ENCODE measurements around the gene PGPEP1. TPM values are rescaled to one million over a fixed set of nuclear protein-coding genes. Genes with fewer than 3 reads are reported as not detected.

Gene PGPEP1
- total and polyA plus RNA-seq, 10 of the 15 experiments (the other 5 are each of a cell fraction or from before 2014, with no cell fraction given), result 13.8 to 39.4 (median 17.0) TPM

DNA sequence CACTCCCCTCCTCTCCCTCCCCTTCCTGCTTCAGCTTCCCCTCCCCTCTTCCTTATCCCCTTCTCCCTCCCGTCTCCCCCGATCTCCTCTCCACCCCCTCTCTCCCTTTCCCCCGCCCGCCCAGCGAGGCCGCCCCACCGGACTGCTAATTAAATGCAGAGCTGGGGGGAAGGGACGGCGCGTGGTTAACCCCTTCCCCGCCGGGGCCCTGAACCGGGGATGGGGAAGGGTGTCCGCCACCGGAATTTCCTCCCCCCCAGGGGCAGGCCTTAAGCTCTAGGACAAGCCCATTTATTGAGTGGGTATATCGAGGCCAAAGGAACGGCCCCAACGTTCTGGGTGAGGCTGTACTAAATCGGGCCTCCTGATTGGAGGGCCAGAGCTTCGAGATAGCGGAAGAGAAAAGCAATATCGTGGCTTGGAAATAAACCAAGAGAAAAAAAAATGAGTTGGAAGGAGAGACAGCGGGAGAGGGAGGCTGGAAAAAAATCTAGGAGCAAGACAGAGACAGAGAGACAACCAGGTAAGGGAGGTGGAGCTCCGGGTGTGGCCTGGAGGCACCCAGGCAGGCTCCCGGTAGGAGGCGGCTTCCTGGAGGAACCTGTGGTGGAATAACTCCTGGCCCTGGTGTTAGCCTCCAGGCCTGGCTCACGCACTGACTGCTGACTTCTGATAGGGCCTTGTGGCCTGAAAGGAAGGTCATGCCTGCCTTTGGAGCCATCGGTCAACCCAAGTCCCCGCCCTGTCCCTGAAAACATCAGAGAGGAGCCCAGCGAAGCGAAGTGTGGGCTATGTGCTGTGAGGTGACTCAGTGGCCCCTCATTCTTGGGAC, 47.4 kb upstream of the PGPEP1 start:
- in situ Hi-C loops (cut with MboI), result no loop called here
- BruUV-seq (replicated peaks), result TSS peak; percentile 82
- CTCF ChIA-PET, result interaction anchor here (1.8 to 4.5 kb wide), 5 partner anchors 9 to 35 kb away, joined by 10 to 81 read pairs (median 18); partner anchors contain the start of genes JUND and LSM4
- Histone ChIP-seq H4K20me1 (ENCODE audit: control insufficient read depth, insufficient read depth) (no peaks in the 10 kb centered on the region), H3K9me3 (replicated peaks; ENCODE audit: control insufficient read depth, insufficient read depth, low read length) (no peaks in the 10 kb centered on the region; the same call in 2 of the 3 replicates), H2AFZ (ENCODE audit: control insufficient read depth, low read depth, low read length) (peak overlapping the region; percentile 61), H3K4me2 (ENCODE audit: control insufficient read depth, insufficient read depth) (peak overlapping the region; percentile 99), H3K36me3 (ENCODE audit: control insufficient read depth in 2 of 2, insufficient read depth in 2 of 2, low read length in 1 of 2) (no peaks in the 10 kb centered on the region), H3K79me2 (ENCODE audit: control insufficient read depth, insufficient read depth, low read length) (peaks cover 5% of the 10 kb centered on the region), H3K27me3 (replicated peaks in 1 of 2; ENCODE audit: control insufficient read depth in 2 of 2, insufficient read depth in 2 of 2, low read length in 1 of 2) (no peaks in the 10 kb centered on the region; a peak in 1 of 4 replicates), H3K4me3 (peak overlapping the region; percentile 96), H3K27ac (ENCODE audit: control insufficient read depth, insufficient read depth) (peak overlapping the region; percentile 96), H3K9ac (ENCODE audit: control insufficient read depth, insufficient read depth, low read length) (peak overlapping the region; percentile 93), H3K4me1 (ENCODE audit: control insufficient read depth, insufficient read depth, low read length) (peaks cover 32% of the 10 kb centered on the region)
- intact Hi-C loops (cut with micrococcal nuclease; ENCODE audit: unreplicated experiment), result loop anchor here (1.0 kb wide), 1 partner anchor 30 kb away; the partner anchor contains the start of gene LSM4
- 31% methylated on average over 24 of the region's 31 CpGs for WGBS (ENCODE audit: insufficient coverage, insufficient replicate concordance, low lambda C conversion rate, missing lambda C conversion rate)
- FAIRE-seq, result no peak
- ATAC-seq, result peak; percentile 31
- DNase-seq (ENCODE audit: low read depth, low spot score), result no peak
- POLR2A ChIA-PET, result interaction anchor here (0.6 to 5.8 kb wide), 13 partner anchors 9 to 126 kb away, joined by 3 to 172 read pairs (median 6); partner anchors contain the start of genes JUND, LSM4 and SSBP4
- RAD21 ChIA-PET (ENCODE audit: unreplicated experiment), result interaction anchor here (0.6 to 5.8 kb wide), 15 partner anchors 9 to 127 kb away, joined by 3 to 136 read pairs (median 3); partner anchors contain the start of genes JUND, LSM4 and RAB3A
- SMC1A ChIA-PET (ENCODE audit: uncharacterized antibody, unreplicated experiment), result interaction anchor here (0.6 to 4.3 kb wide), 8 partner anchors 9 to 128 kb away, joined by 3 to 58 read pairs (median 10); partner anchors contain the start of genes JUND and LSM4
- 0 out of 2 replicates have a peak, but pooled peaks have one; percentile 13 for TF ChIP-seq BCL11A (IDR thresholded peaks at IDR 0.05; ENCODE audit: low read depth, low read length)
- no peak for TF ChIP-seq HDAC2 (IDR thresholded peaks at IDR 0.05)
- TF ChIP-seq NFYB (IDR thresholded peaks at IDR 0.05; ENCODE audit: insufficient read depth, low read depth, low read length), result peak; percentile 64
- TF ChIP-seq HCFC1 (IDR thresholded peaks at IDR 0.05; ENCODE audit: low read length), result no peak
- TF ChIP-seq, protein P1, sequence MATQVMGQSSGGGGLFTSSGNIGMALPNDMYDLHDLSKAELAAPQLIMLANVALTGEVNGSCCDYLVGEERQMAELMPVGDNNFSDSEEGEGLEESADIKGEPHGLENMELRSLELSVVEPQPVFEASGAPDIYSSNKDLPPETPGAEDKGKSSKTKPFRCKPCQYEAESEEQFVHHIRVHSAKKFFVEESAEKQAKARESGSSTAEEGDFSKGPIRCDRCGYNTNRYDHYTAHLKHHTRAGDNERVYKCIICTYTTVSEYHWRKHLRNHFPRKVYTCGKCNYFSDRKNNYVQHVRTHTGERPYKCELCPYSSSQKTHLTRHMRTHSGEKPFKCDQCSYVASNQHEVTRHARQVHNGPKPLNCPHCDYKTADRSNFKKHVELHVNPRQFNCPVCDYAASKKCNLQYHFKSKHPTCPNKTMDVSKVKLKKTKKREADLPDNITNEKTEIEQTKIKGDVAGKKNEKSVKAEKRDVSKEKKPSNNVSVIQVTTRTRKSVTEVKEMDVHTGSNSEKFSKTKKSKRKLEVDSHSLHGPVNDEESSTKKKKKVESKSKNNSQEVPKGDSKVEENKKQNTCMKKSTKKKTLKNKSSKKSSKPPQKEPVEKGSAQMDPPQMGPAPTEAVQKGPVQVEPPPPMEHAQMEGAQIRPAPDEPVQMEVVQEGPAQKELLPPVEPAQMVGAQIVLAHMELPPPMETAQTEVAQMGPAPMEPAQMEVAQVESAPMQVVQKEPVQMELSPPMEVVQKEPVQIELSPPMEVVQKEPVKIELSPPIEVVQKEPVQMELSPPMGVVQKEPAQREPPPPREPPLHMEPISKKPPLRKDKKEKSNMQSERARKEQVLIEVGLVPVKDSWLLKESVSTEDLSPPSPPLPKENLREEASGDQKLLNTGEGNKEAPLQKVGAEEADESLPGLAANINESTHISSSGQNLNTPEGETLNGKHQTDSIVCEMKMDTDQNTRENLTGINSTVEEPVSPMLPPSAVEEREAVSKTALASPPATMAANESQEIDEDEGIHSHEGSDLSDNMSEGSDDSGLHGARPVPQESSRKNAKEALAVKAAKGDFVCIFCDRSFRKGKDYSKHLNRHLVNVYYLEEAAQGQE (IDR thresholded peaks at IDR 0.05; ENCODE audit: low read depth, low read length), result no peak
- TF ChIP-seq, protein P2, sequence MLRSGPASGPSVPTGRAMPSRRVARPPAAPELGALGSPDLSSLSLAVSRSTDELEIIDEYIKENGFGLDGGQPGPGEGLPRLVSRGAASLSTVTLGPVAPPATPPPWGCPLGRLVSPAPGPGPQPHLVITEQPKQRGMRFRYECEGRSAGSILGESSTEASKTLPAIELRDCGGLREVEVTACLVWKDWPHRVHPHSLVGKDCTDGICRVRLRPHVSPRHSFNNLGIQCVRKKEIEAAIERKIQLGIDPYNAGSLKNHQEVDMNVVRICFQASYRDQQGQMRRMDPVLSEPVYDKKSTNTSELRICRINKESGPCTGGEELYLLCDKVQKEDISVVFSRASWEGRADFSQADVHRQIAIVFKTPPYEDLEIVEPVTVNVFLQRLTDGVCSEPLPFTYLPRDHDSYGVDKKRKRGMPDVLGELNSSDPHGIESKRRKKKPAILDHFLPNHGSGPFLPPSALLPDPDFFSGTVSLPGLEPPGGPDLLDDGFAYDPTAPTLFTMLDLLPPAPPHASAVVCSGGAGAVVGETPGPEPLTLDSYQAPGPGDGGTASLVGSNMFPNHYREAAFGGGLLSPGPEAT (IDR thresholded peaks at IDR 0.05; ENCODE audit: low read depth), result 0 out of 2 replicates have a peak, but pooled peaks have one; percentile 13
- TF ChIP-seq FOXM1 (IDR thresholded peaks at IDR 0.05; ENCODE audit: low read depth, low read length), result no peak
- no peak for TF ChIP-seq RB1 (IDR thresholded peaks at IDR 0.05; ENCODE audit: borderline replicate concordance)
- TF ChIP-seq ZNF24 (IDR thresholded peaks at IDR 0.05), result no peak
- 0 out of 2 replicates have a peak, but pooled peaks have one; percentile 37 for TF ChIP-seq MTA2 (IDR thresholded peaks at IDR 0.05; ENCODE audit: low read depth)
- TF ChIP-seq CREB1 (IDR thresholded peaks at IDR 0.05; ENCODE audit: low read depth), result 0 out of 2 replicates have a peak, but pooled peaks have one; percentile 7
- TF ChIP-seq, protein P3, sequence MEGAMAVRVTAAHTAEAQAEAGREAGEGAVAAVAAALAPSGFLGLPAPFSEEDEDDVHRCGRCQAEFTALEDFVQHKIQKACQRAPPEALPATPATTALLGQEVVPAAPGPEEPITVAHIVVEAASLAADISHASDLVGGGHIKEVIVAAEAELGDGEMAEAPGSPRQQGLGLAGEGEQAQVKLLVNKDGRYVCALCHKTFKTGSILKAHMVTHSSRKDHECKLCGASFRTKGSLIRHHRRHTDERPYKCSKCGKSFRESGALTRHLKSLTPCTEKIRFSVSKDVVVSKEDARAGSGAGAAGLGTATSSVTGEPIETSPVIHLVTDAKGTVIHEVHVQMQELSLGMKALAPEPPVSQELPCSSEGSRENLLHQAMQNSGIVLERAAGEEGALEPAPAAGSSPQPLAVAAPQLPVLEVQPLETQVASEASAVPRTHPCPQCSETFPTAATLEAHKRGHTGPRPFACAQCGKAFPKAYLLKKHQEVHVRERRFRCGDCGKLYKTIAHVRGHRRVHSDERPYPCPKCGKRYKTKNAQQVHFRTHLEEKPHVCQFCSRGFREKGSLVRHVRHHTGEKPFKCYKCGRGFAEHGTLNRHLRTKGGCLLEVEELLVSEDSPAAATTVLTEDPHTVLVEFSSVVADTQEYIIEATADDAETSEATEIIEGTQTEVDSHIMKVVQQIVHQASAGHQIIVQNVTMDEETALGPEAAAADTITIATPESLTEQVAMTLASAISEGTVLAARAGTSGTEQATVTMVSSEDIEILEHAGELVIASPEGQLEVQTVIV (IDR thresholded peaks at IDR 0.05; ENCODE audit: borderline replicate concordance, partially characterized antibody), result peak; percentile 24
- peak; percentile 61; the same call in 1 of the 2 replicates for TF ChIP-seq ZNF217 (IDR thresholded peaks at IDR 0.05)
- TF ChIP-seq CBFB (IDR thresholded peaks at IDR 0.05; ENCODE audit: low read depth), result 0 out of 2 replicates have a peak, but pooled peaks have one; percentile 29
- no peak for TF ChIP-seq TAF1 (IDR thresholded peaks at IDR 0.05; ENCODE audit: borderline replicate concordance, low read depth, low read length)
- TF ChIP-seq NBN (IDR thresholded peaks at IDR 0.05), result peak; percentile 32
